Fibroblast of lung (primary cell): ENCODE measurements around the gene SFT2D3. TPM values are rescaled to one million over a fixed set of nuclear protein-coding genes. Genes with fewer than 3 reads are reported as not detected.

Experiments used
- DNase-seq, 2 donors: peaks; one replicate each; pipeline versions ENCODE4 v3.0.0 to v3.0.0-alpha.2; 2010; ENCODE audit warnings: low read depth in 2 of 2
- H2AFZ ChIP-seq: 2 replicates; pipeline ENCODE4 v1.5.1; 2012; ENCODE audit warnings: low read length, control low read depth, inconsistent platforms
- H3K27ac ChIP-seq: 2 replicates; pipeline ENCODE4 v1.5.1; 2011; ENCODE audit warnings: low read length, control low read depth; ENCODE audit not compliant: insufficient read depth
- H3K27me3 ChIP-seq: 2 replicates; pipeline ENCODE4 v1.5.1; 2011; ENCODE audit warnings: mild to moderate bottlenecking, low read length; ENCODE audit not compliant: control insufficient read depth, insufficient read depth
- H3K36me3 ChIP-seq: 2 replicates; pipeline ENCODE4 v1.5.1; 2011; ENCODE audit warnings: low read length; ENCODE audit not compliant: control insufficient read depth, insufficient read depth
- H3K4me1 ChIP-seq: 2 replicates; pipeline ENCODE4 v1.5.1; 2011; ENCODE audit warnings: low read length; ENCODE audit not compliant: control insufficient read depth, insufficient read depth; ENCODE audit errors: extremely low read depth
- H3K4me2 ChIP-seq: 2 replicates; pipeline ENCODE4 v1.5.1; 2011; ENCODE audit warnings: low read length, control low read depth; ENCODE audit not compliant: insufficient read depth; ENCODE audit errors: extremely low read depth
- H3K4me3 ChIP-seq, 4 experiments: fragments of 200-600 bp in 1 of 4; sonication (generic) in 1 of 4; replicated peaks in 1 of 4; 2 replicates each; pipeline ENCODE4 v1.5.1; 2011 to 2016; ENCODE audit warnings: low read length in 4 of 4, low read depth in 3 of 4, mild to moderate bottlenecking in 3 of 4, control low read depth in 2 of 4, inconsistent platforms in 1 of 4, mixed read lengths in 1 of 4; ENCODE audit not compliant: insufficient read depth in 1 of 4; ENCODE audit errors: control extremely low read depth in 1 of 4
- H3K79me2 ChIP-seq: 2 replicates; pipeline ENCODE4 v1.5.1; 2012; ENCODE audit warnings: mild to moderate bottlenecking, low read length, inconsistent platforms; ENCODE audit not compliant: control insufficient read depth, insufficient read depth
- H3K9ac ChIP-seq: 2 replicates; pipeline ENCODE4 v1.5.1; 2011; ENCODE audit warnings: mild to moderate bottlenecking, low read length, control low read depth; ENCODE audit not compliant: insufficient read depth
- H3K9me3 ChIP-seq: 2 replicates; pipeline ENCODE4 v1.5.1; 2012; ENCODE audit warnings: low read depth, low read length; ENCODE audit not compliant: control insufficient read depth, insufficient read depth
- H4K20me1 ChIP-seq: 2 replicates; pipeline ENCODE4 v1.5.1; 2011; ENCODE audit warnings: low read length; ENCODE audit not compliant: control insufficient read depth, insufficient read depth; ENCODE audit errors: extremely low read depth
- EZH2 ChIP-seq: IDR thresholded peaks from 2 replicates; pipeline ENCODE4 v1.5.1; 2012; ENCODE audit warnings: low read length, control low read depth, mild to moderate bottlenecking; ENCODE audit errors: missing control alignments
- polyA plus RNA-seq, 2 donors: library from polyadenylated mRNA; depleted of rRNA in 1 of 2; stranded (reverse) in 1 of 2; unstranded in 1 of 2; fragments of >200 nt; gene quantifications; 2 replicates each; pipeline ENCODE4 v1.2.1, GENCODE V29; 2011 to 2012; ENCODE audit warnings: missing spikeins in 1 of 2
- total RNA-seq: library from RNA; depleted of rRNA; stranded (reverse); fragments of >200 nt; gene quantifications from 2 replicates; pipeline ENCODE4 v1.2.1, GENCODE V29; 2014
- TF ChIP-seq, protein P1 (sequence below), 2 donors: IDR thresholded peaks in 1 of 2; conservative IDR thresholded peaks in 1 of 2; 1 replicate in 1 of 2; 2 replicates in 1 of 2; pipeline ENCODE4 v1.5.1; 2011 to 2012; ENCODE audit warnings: low read length in 2 of 2, control low read depth in 1 of 2, inconsistent platforms in 1 of 2, low read depth in 1 of 2, mild to moderate bottlenecking in 1 of 2

The SFT2D3 gene
- total and polyA plus RNA-seq, 2 donors (not counting 1 experiment from before 2014, with no cell fraction given): 4.1 to 5.5 TPM

DNA sequence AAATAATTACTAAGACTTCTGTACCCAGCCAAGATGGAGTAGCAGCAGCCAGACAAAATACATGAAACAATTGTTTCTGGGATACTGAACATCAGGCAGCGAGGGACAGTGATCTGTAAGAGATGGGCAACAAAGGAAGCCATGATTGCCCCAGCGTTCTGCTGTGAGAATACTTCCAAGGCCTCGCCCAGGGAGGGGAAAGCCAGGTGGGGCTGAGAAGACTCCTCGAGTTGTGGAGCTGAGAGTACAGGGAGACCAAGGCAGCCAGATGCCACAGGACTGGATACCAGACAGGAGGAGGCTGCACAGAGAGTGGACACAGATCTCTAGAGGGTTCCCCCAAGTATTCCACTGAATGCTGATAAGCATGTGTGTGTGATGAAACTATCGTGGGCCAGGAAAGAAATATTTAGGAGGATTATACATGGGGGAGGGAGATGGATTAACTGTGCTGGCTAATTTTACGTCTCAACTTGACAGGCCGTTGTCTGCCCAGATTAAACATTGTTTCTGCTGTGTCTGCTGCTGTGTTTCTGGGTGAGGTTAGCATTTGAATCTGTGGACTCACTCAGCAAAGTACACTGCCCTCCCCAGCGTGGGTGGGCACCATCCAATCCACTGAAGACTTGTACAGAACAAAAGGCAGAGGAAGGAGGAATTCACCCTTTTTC, 15.8 kb upstream of the SFT2D3 start:
- no peaks in the 10 kb centered on the region for H3K79me2 ChIP-seq
- H3K4me3 ChIP-seq: no peak overlapping the region
- H3K27ac ChIP-seq: no peak overlapping the region
- DNase-seq: no peak
- no peak overlapping the region for H2AFZ ChIP-seq
- no peaks in the 10 kb centered on the region for H4K20me1 ChIP-seq
- H3K27me3 ChIP-seq: no peaks in the 10 kb centered on the region
- no peaks in the 10 kb centered on the region for H3K36me3 ChIP-seq
- H3K4me2 ChIP-seq: no peak overlapping the region
- H3K9me3 ChIP-seq: no peaks in the 10 kb centered on the region
- no peak overlapping the region for H3K9ac ChIP-seq
- TF ChIP-seq, protein P1, sequence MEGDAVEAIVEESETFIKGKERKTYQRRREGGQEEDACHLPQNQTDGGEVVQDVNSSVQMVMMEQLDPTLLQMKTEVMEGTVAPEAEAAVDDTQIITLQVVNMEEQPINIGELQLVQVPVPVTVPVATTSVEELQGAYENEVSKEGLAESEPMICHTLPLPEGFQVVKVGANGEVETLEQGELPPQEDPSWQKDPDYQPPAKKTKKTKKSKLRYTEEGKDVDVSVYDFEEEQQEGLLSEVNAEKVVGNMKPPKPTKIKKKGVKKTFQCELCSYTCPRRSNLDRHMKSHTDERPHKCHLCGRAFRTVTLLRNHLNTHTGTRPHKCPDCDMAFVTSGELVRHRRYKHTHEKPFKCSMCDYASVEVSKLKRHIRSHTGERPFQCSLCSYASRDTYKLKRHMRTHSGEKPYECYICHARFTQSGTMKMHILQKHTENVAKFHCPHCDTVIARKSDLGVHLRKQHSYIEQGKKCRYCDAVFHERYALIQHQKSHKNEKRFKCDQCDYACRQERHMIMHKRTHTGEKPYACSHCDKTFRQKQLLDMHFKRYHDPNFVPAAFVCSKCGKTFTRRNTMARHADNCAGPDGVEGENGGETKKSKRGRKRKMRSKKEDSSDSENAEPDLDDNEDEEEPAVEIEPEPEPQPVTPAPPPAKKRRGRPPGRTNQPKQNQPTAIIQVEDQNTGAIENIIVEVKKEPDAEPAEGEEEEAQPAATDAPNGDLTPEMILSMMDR (conservative IDR thresholded peaks at IDR 0.05 in 1 of 2, IDR thresholded peaks at IDR 0.05 in 1 of 2; ENCODE audit: low read depth in 1 of 2, low read length in 2 of 2): no peak
- peaks cover 6% of the 10 kb centered on the region for H3K4me1 ChIP-seq

DNA sequence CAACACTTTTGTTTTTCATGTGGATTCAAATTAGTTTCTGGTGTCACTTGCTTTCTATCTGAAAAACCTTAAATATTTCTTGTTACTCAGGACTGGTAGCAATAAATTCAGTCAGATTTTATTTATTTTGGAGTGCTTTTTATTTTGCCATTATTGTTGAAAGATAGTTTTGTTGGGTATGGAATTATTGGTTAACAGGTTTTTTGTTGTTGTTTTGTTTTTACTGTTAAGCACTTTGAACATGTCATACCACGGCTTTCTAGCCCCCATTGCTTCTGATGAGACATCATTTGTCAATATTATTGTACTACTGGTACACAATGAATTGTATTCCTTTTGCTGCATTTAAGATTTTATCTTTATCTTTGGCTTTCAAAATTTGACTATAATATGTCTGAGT, 12.9 kb upstream of the SFT2D3 start:
- Histone ChIP-seq H3K36me3 (no peaks in the 10 kb centered on the region), H4K20me1 (no peaks in the 10 kb centered on the region), H3K4me1 (no peaks in the 10 kb centered on the region), H3K9me3 (no peaks in the 10 kb centered on the region), H3K4me2 (no peak overlapping the region), H3K27me3 (no peaks in the 10 kb centered on the region), H3K4me3 (no peak overlapping the region), H3K9ac (no peak overlapping the region), H2AFZ (no peak overlapping the region), H3K27ac (no peak overlapping the region), H3K79me2 (no peaks in the 10 kb centered on the region)
- TF ChIP-seq EZH2: no peak
- TF ChIP-seq, protein P1 (conservative IDR thresholded peaks at IDR 0.05 in 1 of 2, IDR thresholded peaks at IDR 0.05 in 1 of 2; ENCODE audit: low read depth in 1 of 2, low read length in 2 of 2): no peak
- no peak for DNase-seq

DNA sequence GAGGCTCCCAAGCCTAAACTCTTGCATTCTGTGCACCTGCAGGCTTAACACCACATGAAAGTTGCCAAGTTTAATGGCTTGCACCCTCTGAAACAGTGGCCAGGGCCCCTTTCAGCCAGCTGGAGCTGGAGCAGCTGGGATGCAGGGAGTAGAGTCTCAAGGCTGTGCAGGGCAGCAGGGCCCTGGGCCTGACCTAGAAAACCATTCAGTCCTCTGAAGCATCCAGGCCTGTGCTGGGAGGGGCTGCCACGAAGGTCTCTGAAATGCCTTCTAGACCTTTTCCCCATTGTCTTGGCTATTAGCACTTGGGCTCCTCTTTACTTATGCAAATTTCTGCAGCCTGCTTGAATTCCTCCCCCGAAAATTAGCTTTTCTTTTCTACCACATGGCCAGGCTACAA, 10.6 kb upstream of the SFT2D3 start:
- Histone ChIP-seq H4K20me1 (no peaks in the 10 kb centered on the region), H3K79me2 (no peaks in the 10 kb centered on the region), H2AFZ (no peak overlapping the region), H3K9me3 (no peaks in the 10 kb centered on the region), H3K4me3 (no peak overlapping the region), H3K4me2 (no peak overlapping the region), H3K9ac (no peak overlapping the region), H3K27me3 (no peaks in the 10 kb centered on the region), H3K4me1 (no peaks in the 10 kb centered on the region), H3K36me3 (no peaks in the 10 kb centered on the region), H3K27ac (no peak overlapping the region)
- no peak for DNase-seq
- TF ChIP-seq EZH2: no peak
- TF ChIP-seq, protein P1 (conservative IDR thresholded peaks at IDR 0.05 in 1 of 2, IDR thresholded peaks at IDR 0.05 in 1 of 2; ENCODE audit: low read depth in 1 of 2, low read length in 2 of 2): no peak
